ENCODE data around the gene ATCAY. TPM values are rescaled to one million over a fixed set of nuclear protein-coding genes. Genes with fewer than 3 reads are reported as not detected.
A peak's percentile ranks its signal among the peaks of the same experiment; 100 is the strongest.

The ATCAY gene
- total and polyA plus RNA-seq, 2 of the 13 experiments (the other 11 are each of a cell fraction or from before 2014, with no cell fraction given), result not detected

DNA sequence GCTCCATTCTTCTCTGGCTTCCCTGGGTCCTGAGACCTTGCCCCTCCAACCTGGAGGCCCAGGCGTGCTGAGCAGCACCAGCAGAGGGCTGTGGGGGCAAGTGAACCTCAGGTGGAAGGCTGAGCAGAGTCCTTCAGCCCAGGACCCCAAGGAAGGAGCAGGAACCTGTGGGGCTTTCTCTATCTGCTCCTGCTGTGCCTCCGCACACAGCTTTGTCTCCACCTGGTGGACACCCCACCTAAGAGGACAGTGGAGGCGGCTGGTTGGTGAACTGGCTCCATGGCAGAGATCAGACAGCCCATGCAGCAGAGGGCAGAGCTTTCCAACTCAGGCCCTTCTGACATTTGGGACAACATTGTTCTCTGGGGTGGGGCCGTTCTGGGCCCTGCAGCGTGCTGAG, 31.4 kb upstream of the ATCAY start (continued):
- 0 out of 2 replicates have a peak, but pooled peaks have one; percentile 20 for TF ChIP-seq SALL1 (CRISPR knock-in tag; IDR thresholded peaks at IDR 0.05)
- no peak for TF ChIP-seq TAF15 (IDR thresholded peaks at IDR 0.05; ENCODE audit: low read depth, low read length, poor library complexity, severe bottlenecking)
- no peak for TF ChIP-seq GPN1 (CRISPR knock-in tag; IDR thresholded peaks at IDR 0.05; ENCODE audit: borderline replicate concordance)
- TF ChIP-seq, protein P1, sequence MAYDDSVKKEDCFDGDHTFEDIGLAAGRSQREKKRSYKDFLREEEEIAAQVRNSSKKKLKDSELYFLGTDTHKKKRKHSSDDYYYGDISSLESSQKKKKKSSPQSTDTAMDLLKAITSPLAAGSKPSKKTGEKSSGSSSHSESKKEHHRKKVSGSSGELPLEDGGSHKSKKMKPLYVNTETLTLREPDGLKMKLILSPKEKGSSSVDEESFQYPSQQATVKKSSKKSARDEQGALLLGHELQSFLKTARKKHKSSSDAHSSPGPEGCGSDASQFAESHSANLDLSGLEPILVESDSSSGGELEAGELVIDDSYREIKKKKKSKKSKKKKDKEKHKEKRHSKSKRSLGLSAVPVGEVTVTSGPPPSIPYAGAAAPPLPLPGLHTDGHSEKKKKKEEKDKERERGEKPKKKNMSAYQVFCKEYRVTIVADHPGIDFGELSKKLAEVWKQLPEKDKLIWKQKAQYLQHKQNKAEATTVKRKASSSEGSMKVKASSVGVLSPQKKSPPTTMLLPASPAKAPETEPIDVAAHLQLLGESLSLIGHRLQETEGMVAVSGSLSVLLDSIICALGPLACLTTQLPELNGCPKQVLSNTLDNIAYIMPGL (CRISPR knock-in tag; IDR thresholded peaks at IDR 0.05; ENCODE audit: borderline replicate concordance in 1 of 2, low read depth in 1 of 2), result 0 out of 4 replicates have a peak, but pooled peaks of 1 of the 2 experiments have one; percentile 27
- TF ChIP-seq STAG1 (CRISPR knock-in tag; IDR thresholded peaks at IDR 0.05), result peak; percentile 58
- no peak for TF ChIP-seq EHMT2 (IDR thresholded peaks at IDR 0.05; ENCODE audit: borderline replicate concordance, low read depth, low read length)
- TF ChIP-seq HMG20A (CRISPR knock-in tag; IDR thresholded peaks at IDR 0.05; ENCODE audit: borderline replicate concordance), result no peak
- no peak for TF ChIP-seq ATF7-NPFF (CRISPR knock-in tag; IDR thresholded peaks at IDR 0.05; ENCODE audit: low read depth)
- TF ChIP-seq SMC3 (IDR thresholded peaks at IDR 0.05; ENCODE audit: low read length), result peak; percentile 53
- TF ChIP-seq XRCC5 (optimal IDR thresholded peaks at IDR 0.05; ENCODE audit: low read length), result peak; percentile 26
- no peak for TF ChIP-seq REL (CRISPR knock-in tag; conservative IDR thresholded peaks at IDR 0.05)
- TF ChIP-seq, protein P2, sequence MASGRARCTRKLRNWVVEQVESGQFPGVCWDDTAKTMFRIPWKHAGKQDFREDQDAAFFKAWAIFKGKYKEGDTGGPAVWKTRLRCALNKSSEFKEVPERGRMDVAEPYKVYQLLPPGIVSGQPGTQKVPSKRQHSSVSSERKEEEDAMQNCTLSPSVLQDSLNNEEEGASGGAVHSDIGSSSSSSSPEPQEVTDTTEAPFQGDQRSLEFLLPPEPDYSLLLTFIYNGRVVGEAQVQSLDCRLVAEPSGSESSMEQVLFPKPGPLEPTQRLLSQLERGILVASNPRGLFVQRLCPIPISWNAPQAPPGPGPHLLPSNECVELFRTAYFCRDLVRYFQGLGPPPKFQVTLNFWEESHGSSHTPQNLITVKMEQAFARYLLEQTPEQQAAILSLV (CRISPR knock-in tag; IDR thresholded peaks at IDR 0.05; ENCODE audit: borderline replicate concordance), result no peak
- TF ChIP-seq, protein P3, sequence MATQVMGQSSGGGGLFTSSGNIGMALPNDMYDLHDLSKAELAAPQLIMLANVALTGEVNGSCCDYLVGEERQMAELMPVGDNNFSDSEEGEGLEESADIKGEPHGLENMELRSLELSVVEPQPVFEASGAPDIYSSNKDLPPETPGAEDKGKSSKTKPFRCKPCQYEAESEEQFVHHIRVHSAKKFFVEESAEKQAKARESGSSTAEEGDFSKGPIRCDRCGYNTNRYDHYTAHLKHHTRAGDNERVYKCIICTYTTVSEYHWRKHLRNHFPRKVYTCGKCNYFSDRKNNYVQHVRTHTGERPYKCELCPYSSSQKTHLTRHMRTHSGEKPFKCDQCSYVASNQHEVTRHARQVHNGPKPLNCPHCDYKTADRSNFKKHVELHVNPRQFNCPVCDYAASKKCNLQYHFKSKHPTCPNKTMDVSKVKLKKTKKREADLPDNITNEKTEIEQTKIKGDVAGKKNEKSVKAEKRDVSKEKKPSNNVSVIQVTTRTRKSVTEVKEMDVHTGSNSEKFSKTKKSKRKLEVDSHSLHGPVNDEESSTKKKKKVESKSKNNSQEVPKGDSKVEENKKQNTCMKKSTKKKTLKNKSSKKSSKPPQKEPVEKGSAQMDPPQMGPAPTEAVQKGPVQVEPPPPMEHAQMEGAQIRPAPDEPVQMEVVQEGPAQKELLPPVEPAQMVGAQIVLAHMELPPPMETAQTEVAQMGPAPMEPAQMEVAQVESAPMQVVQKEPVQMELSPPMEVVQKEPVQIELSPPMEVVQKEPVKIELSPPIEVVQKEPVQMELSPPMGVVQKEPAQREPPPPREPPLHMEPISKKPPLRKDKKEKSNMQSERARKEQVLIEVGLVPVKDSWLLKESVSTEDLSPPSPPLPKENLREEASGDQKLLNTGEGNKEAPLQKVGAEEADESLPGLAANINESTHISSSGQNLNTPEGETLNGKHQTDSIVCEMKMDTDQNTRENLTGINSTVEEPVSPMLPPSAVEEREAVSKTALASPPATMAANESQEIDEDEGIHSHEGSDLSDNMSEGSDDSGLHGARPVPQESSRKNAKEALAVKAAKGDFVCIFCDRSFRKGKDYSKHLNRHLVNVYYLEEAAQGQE (IDR thresholded peaks at IDR 0.05; ENCODE audit: borderline replicate concordance in 1 of 2, low read depth in 1 of 2, low read length in 2 of 2), result no peak; a peak in 1 of 4 replicates
- TF ChIP-seq, protein P4, sequence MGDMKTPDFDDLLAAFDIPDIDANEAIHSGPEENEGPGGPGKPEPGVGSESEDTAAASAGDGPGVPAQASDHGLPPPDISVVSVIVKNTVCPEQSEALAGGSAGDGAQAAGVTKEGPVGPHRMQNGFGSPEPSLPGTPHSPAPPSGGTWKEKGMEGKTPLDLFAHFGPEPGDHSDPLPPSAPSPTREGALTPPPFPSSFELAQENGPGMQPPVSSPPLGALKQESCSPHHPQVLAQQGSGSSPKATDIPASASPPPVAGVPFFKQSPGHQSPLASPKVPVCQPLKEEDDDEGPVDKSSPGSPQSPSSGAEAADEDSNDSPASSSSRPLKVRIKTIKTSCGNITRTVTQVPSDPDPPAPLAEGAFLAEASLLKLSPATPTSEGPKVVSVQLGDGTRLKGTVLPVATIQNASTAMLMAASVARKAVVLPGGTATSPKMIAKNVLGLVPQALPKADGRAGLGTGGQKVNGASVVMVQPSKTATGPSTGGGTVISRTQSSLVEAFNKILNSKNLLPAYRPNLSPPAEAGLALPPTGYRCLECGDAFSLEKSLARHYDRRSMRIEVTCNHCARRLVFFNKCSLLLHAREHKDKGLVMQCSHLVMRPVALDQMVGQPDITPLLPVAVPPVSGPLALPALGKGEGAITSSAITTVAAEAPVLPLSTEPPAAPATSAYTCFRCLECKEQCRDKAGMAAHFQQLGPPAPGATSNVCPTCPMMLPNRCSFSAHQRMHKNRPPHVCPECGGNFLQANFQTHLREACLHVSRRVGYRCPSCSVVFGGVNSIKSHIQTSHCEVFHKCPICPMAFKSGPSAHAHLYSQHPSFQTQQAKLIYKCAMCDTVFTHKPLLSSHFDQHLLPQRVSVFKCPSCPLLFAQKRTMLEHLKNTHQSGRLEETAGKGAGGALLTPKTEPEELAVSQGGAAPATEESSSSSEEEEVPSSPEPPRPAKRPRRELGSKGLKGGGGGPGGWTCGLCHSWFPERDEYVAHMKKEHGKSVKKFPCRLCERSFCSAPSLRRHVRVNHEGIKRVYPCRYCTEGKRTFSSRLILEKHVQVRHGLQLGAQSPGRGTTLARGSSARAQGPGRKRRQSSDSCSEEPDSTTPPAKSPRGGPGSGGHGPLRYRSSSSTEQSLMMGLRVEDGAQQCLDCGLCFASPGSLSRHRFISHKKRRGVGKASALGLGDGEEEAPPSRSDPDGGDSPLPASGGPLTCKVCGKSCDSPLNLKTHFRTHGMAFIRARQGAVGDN (CRISPR knock-in tag; IDR thresholded peaks at IDR 0.05), result no peak
- TF ChIP-seq RFX1 (IDR thresholded peaks at IDR 0.05), result no peak
- no peak for TF ChIP-seq ZNF253 (CRISPR knock-in tag; IDR thresholded peaks at IDR 0.05; ENCODE audit: borderline replicate concordance)
- TF ChIP-seq SKI (IDR thresholded peaks at IDR 0.05; ENCODE audit: partially characterized antibody), result no peak
- no peak for TF ChIP-seq ZNF776 (CRISPR knock-in tag; IDR thresholded peaks at IDR 0.05)
- TF ChIP-seq ZNF382 (CRISPR knock-in tag; IDR thresholded peaks at IDR 0.05; ENCODE audit: borderline replicate concordance), result no peak
